HG02884 (cell line): ENCODE results near the gene CCDC171.
"Not testable (repeated sequence)": the region's sequence is repeated elsewhere in the genome, so short reads cannot be mapped to it uniquely, and the experiment has no call there.

Experiments
- ATAC-seq: cut with Tn5 transposase; IDR thresholded peaks from one replicate; pipeline ENCODE4 v1.9.1; 2021; ENCODE audit warnings: mild to moderate bottlenecking, moderate library complexity; ENCODE audit not compliant: unreplicated experiment

The CCDC171 gene

DNA sequence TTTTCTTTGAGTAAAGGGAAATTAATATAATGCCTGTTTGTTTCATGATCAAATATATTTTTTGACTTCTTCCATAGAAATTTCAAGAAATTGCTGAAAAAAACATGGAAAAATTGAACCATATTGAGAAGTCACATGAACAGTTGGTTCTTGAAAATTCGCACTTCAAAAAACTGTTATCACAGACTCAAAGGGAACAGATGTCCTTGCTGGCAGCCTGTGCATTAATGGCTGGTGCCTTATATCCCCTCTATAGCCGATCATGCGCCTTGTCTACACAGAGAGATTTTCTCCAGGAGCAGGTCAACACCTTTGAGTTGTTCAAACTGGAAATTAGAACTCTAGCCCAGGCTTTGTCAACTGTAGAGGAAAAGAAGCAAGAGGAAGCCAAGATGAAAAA lies 191.4 kb downstream of the CCDC171 start:
- ATAC-seq: no peak

DNA sequence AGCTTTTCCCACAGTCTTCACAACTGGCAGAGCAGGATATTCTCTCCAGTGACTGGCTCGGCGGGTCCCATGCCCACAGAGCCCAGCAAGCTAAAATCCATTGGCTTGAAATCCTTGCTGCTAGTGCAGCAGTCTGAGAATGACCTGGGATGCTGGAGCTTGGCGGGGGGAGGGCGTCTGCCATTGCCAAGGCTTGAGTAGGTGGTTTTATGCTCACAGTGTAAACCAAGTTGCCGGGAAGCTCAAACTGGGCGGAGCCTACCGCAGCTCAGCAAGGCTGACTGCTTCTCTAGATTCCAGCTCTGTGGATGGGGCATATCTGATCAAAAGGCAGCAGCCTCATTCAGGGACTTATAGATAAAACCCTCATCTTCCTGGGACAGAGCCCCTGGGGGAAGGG lies 194.1 kb downstream of the CCDC171 start:
- ATAC-seq: no peak

DNA sequence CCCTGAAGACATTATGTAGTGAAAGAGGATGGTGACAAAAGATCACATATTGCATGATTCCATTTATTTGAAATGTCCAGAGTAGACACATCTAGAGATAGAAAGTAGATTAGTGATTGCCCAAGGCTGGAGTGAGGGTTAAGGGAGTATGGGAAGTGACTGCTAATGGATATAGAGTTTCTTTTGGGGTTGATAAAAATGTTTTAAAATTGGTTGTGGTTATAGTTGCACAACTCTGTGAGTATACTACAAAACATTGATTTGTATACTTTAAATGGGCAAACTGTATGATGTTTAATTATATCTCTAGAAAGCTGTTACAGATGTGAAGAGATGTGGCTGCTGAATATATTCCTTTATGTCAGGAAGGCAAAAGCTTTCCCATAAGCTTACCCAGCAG lies 202.8 kb downstream of the CCDC171 start:
- ATAC-seq: no peak

DNA sequence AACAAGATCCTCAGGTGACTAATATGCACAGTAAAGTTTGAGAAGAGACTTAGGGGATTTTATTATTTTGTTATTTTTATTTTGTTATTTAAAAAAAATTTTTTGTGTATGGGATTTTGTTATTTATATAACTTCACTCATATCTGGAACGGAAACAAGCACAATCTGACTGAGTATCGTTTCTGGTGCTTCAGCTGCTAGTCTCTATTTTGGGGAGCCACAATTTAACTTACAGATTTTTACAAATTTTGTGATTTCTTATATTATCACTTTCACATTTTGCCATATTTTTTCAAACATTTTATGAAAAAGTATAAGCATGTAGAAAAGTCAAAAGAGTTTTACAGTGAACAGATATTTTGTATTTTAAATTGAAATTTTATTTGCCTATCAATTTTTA lies 208.7 kb downstream of the CCDC171 start:
- no peak for ATAC-seq

DNA sequence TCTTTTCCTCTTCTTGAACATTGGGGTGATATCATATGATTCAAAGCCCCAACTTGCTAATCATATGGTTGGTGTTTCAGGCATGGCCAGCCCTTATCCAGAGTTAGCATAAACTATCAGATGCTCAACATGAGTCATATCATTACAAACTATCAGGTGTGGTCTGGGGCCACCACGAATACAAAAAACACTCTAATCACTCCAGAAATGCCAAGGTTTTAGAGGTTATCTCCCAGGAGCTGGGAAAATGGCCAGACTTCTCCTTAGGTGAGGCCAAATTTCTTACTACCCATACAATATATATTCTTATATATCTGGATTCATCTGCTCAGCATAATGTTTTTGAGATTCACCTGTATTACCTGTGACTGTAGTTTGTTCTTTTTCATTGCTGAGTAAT lies 210.5 kb downstream of the CCDC171 start:
- no peak for ATAC-seq

DNA sequence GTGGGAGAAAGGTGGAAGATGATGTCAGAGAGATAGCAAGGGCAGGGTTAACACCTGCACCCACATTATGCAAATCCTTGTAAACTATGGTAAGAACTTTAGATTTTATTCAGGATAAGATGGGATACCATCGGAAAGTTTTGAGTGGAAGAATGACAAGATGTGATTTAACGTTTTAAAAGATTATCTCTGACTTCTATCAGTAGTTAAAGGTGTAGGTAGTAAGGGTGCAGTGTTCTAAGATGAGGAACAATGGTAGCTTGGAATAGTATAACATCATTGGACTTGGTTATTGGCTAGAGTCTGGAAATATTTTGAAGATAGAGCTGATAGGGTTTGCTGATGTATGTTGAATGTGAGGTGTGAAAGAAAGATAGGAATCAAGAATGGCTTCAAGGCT lies 211.3 kb downstream of the CCDC171 start:
- no peak for ATAC-seq

DNA sequence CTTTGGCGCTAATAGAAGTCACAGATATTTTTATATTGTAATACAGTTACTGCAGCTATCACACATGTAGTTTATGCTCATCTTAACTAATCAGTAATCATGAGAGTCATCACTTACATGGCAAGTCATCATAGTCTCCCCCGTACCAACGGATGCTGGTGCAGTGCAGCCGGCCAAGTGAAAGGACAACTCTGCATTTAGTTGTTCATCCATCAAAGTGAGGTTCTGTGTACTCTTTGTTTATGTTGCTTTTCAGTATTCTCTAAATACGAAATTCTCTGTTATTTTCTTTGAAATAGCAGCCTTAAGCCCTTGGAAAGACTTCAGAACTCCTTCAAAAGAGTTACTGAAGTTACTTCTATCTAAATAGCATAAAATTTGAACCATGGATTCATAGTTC lies 216.7 kb downstream of the CCDC171 start:
- ATAC-seq: no peak

DNA sequence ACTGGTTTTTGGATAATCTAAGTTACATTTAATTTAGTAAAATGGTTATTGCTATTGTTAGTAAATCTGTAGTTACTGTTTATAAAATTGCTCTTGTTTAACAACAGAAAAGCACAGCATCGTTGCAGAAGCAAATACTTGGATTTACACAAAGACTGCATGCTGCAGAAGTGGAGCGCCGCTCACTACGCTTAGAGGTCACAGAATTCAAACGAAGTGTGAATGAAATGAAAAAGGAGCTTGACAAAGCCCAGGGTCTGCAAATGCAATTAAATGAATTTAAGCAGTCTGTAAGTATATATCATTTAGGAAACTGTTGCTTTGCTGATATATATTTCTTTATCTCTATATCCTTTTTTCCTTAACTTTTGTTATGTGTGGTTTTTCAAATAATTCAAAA lies 226.0 kb downstream of the CCDC171 start:
- no peak for ATAC-seq

DNA sequence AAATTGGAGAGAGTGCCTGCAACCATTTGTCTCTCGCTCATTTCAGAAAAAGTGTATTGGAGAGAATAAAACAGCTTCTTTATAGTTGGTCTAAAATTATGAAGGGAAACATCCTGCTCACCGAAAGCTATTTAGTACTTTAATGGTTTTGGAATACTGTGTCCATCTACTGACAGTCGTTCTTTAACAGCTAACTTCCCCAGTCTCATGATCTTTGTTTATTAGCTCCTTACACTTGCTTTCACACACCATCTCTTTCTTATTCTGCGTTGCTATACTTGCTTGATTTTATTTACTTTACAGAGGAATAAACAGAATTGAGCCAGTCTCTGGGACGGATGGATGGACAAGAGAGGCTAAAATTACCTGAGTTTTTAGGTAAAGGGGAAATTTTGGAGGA lies 229.3 kb downstream of the CCDC171 start:
- ATAC-seq: no peak

DNA sequence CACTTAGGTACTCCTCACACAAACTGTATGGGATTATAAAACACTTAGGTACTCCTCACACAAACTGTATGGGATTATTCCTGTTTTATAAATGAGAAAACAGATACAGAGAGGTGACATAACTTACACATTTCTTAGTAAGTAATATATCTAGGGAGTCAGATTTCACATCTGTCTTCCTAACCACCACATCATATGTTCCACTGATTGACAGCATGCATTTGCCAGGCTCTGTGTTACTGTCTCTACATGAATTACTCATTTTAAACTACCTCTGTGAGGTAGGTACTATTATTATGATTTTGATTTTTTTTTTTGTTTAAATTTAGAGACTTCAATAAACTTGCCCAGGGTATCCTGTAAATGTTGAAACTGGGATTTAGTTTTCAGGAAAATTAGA lies 232.7 kb downstream of the CCDC171 start:
- no peak for ATAC-seq

DNA sequence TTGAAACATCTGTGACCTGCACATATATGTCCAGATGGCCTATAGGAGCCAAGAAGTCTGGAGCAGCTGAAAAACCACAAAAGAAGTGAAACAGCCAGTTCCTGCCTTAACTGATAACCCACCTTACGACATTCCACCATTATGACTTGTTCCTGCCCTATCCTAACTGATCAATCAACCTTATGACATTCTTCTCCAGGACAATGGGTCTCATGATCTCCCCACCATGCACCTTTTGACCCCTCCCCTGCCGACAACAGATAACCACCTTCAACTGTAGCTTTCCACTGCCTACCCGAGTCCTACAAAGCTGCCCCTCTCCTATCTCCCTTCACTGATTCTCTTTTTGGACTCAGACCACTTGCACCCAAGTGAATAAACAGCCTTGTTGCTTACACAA lies 233.8 kb downstream of the CCDC171 start:
- no peak for ATAC-seq

DNA sequence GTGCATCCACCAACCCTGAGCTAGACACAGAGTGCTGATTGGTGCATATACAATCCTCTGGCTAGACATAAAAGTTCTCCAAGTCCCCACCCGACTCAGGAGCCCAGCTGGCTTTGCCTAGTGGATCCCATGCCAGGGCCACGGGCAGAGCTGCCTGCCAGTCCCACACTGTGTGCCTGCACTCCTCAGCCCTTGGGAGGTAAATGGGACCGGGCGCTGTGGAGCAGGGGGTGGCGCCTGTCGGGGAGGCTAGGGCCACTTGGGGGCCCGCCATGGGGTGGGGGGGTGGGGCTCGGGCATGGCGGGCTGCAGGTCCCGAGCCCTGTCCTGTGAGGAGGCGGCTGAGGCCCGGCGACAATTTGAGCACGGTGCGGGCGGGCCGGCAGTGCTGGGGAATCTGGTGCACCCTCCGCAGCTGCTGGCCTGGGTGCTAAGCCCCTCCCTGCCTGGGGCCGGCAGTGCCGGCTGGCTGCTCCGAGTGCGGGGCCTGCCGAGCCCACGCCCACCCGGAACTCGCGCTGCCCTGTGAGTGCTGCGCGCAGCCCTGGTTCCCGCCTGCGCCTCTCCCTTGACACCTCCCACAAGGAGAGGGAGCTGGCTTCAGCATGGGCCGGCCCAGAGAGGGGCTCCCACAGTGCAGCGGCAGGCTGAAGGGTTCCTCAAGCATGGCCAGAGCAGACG lies 257.5 kb downstream of the CCDC171 start:
- ATAC-seq: not testable (repeated sequence)

DNA sequence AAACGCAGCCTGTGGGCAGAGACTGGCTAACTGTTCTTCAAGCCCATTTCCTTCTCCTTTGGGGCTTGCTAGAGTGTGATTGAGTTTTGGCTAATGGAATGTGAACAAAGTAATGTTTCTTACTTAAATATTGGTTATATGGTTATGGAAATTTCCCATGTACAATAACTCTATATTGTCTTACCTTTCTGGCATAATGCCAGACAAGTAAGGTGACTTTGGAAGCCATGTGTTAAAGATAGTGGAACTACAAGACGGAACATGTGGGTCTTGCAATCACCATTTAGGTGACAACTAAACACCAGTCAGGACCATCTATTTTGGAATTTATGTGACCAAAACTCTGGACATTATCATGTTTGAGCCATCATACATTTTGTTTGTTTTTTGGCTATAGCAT lies 260.2 kb downstream of the CCDC171 start:
- ATAC-seq: no peak

DNA sequence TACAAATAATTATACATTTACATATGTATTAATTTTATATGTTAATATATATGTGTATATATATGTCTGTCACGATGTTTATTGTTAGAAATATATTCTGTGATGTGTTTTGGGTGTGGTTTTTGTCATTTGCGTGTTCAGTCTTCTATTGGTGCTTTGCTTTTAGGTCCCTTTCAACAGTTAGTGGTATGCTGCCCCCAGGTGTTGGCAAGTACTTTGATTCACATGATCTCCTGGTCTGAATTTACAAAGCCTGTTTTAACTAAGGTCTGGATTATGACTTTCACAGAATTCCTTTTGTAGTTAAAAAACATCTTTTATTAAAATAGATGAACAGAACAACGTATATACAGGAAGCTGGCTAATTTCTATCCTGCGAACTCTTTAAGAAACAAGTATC lies 271.5 kb downstream of the CCDC171 start:
- no peak for ATAC-seq

DNA sequence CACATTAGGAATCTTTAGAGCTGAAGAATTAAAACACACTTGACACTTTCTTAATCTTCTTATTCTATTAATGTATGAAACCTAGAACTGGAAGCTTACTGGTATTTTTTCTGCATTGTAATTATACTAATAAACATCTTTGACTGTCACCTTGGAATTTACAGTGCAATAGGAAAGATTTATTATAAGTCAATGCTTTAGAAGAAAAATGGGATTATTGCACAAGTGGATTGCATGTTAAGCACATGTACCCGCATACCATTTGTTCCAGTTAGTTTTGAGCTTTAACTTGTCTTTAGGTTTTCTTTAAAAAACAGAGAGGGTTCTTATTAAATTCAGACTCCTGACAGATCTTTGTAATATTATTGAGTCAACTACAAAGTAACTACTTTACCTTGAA lies 278.5 kb downstream of the CCDC171 start:
- ATAC-seq: no peak

DNA sequence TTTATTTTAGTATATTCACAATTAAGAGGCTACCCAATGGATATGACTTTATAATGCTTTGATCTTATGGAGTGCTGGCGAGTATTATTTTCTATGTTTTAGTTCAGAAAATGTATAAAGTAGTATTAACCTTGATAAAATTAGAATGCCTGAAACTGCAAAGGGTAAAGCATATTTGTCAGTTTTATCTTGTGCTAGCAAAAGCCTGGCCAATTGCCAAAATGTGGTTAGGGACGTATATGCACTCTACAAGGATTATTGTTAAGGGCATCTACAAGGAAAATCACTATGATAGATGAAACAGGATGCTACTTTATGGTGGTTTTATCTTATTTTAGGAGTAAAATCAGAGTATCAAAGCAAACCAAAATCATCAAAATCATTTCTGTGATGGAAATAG lies 281.7 kb downstream of the CCDC171 start:
- no peak for ATAC-seq

DNA sequence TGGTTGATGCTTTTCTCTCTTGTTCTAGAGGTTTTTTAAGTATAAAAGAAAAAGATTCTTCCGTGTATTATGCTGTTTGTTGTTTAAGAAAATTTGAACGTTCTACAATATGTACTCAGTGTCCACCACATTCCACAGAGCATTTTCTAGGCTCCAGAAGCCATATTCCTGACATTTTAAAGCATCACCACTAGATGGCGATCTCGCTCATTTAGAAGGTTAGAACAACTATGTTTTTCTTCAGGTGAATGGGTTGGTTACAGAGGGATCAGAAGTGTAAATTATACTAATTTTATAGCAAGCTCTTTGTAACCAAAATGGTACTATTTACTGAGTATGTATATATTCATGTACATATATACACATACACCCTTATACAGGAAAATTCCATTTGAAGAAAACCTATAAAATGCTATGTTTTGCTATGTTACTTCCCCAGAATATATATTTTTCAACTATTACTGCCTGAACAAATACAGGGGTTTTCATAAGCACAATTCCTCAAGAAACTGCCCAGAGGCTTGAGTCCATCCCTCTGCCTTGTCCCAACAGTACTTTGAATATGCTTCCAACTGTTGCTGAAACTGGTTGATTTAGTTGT lies 284.3 kb downstream of the CCDC171 start:
- peak; percentile 86 for ATAC-seq

DNA sequence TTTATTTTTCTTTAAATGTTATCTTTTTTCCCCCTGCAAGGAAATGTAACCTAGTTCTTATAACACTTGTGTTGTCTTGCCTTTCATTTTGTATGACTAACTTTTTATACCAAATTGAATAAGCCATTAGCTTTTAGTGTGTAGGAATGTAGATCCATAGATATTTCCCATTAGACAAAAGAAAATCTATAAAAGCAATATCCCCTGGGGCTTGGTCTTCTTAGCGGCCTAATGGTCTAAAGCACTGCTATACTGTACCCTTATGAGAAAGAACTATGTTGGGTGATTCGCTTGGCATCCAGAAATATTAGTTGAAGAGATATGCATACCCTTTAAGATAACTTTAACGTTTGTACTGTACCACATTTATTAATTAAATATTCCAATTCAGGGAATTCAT lies 289.2 kb downstream of the CCDC171 start:
- ATAC-seq: no peak

DNA sequence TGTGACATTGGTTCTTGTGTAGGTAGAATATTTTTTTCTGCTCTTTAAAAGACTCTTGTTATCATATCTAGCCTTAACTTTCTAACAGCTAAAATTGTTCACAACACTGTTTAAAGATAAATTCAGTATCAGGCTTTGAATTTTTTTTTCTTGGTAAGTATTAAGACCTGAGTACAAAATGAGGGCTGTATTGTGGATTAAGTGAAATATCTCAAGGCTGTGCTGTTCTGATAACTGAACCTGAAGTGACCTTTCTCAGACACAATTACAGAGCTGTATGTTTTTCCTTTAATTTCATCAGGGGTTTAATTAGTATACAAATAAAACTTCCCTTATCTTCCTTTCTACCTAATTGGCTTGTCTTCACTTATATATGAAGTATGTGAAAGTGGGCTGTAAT lies 290.5 kb downstream of the CCDC171 start:
- ATAC-seq: no peak

DNA sequence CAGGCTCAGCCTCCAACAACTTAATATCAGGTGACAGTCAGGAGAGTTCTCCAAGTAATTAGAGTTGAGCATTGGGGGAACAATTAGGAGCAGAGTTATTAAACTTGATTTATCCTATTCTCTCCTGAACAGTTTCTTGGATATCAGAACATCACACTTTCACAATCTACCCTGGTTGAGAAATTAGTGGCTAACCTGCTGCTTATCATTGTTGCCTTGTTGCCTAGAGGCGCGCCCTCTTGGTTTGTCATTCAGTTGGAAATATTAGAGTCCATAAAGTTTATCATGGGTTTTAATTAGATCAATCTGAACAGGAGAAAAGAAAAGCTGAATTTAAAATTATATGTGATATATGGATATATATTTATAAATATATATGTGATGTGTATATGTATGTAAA lies 291.1 kb downstream of the CCDC171 start:
- ATAC-seq: no peak

DNA sequence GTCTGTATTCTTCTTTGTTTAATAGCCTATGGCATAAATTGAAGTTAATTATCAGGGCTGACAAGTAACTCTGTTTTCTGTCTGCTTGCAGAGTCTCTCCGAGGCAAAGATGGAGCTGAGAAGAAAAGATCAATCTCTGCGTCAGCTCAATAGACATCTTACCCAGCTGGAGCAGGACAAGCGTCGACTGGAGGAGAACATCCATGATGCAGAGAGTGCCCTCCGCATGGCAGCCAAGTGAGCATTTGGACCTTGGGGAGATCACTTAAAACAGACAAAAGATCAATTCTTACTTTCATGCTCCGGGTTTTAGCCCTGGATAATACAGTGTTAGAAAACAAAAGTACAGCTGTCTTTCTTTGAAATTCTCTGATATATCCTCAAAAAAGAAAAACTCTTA lies 293.8 kb downstream of the CCDC171 start:
- no peak for ATAC-seq

DNA sequence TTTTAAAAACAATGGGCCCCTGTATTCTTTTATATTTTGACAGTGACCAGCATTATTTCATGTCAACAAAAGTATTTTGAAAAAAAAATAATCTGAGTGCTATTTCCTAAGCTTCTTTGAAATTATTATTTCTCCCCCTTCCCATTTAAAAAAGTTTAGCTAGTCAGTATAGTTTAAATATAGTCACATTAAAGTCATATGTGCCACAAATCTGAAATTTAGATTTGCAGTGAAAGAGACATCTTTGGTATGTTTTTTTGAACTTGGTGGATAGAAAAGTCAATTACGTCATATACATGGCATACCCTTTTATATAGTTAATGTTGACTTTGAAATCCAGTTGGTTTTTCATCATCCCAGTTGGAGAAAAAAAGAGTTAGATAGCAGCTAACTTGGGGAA lies 297.0 kb downstream of the CCDC171 start:
- no peak for ATAC-seq

DNA sequence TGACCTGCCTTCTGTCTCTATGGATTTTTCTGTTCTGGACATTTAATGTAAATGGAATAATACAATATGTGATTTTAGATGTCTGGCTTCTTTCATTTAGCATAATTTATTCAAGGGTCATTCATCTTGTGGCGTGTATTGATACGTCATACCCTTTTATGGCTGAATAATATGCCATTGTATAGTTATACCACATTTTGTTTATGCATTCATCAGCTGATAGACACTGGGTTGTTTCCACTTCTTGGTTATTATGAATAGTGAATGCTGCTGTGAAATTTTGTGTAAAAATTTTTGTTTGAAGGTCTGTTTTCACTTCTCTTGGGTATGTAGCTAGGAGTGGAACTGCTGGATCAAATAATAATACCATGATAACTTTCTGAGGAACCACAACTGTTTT lies 298.9 kb downstream of the CCDC171 start:
- ATAC-seq: no peak
